Neural cell (in vitro differentiated cells): ENCODE measurements around the gene SEMA3B.

ENCODE experiments used
- CTCF ChIP-seq: fragments of 450-650 bp; IDR thresholded peaks from 2 replicates; pipeline ENCODE4 v1.5.1; 2014; ENCODE audit warnings: antibody characterized with exemption, mild to moderate bottlenecking, moderate library complexity; ENCODE audit not compliant: poor library complexity, severe bottlenecking
- EP300 ChIP-seq: fragments of 450-650 bp; conservative IDR thresholded peaks from 2 replicates; pipeline ENCODE4 v1.6.1; 2014; ENCODE audit warnings: antibody characterized with exemption, mild to moderate bottlenecking, moderate library complexity; ENCODE audit not compliant: poor library complexity, severe bottlenecking
- EZH2 ChIP-seq: fragments of 200-600, 300-800 bp; shearing (Covaris generic), sonication (generic); IDR thresholded peaks from 2 replicates; pipeline ENCODE4 v1.6.1; 2014; ENCODE audit warnings: antibody characterized with exemption, low read length, borderline replicate concordance, mild to moderate bottlenecking; ENCODE audit not compliant: insufficient read depth, poor library complexity, severe bottlenecking
- MXI1 ChIP-seq: fragments of 450-650 bp; conservative IDR thresholded peaks from 2 replicates; pipeline ENCODE4 v1.6.1; 2014; ENCODE audit warnings: antibody characterized with exemption, mild to moderate bottlenecking; ENCODE audit not compliant: poor library complexity, severe bottlenecking
- POLR2AphosphoS5 ChIP-seq: IDR thresholded peaks from 2 replicates; pipeline ENCODE4 v1.6.1; 2012
- RAD21 ChIP-seq: fragments of 450-650 bp; conservative IDR thresholded peaks from 2 replicates; pipeline ENCODE4 v1.6.1; 2014; ENCODE audit warnings: antibody characterized with exemption, mild to moderate bottlenecking, moderate library complexity
- SMC3 ChIP-seq: fragments of 450-650 bp; conservative IDR thresholded peaks from 2 replicates; pipeline ENCODE4 v1.6.1; 2014; ENCODE audit warnings: antibody characterized with exemption, mild to moderate bottlenecking, moderate library complexity; ENCODE audit not compliant: poor library complexity
- TAF1 ChIP-seq: IDR thresholded peaks from 2 replicates; pipeline ENCODE4 v1.6.1; 2012; ENCODE audit warnings: low read depth
- TF ChIP-seq, protein P1 (sequence below): IDR thresholded peaks from 2 replicates; pipeline ENCODE4 v1.6.1; 2012; ENCODE audit warnings: borderline replicate concordance

- TF ChIP-seq RAD21: no peak
- TF ChIP-seq CTCF: no peak
- no peak for TF ChIP-seq TAF1
- no peak for TF ChIP-seq MXI1
- TF ChIP-seq, protein P1, sequence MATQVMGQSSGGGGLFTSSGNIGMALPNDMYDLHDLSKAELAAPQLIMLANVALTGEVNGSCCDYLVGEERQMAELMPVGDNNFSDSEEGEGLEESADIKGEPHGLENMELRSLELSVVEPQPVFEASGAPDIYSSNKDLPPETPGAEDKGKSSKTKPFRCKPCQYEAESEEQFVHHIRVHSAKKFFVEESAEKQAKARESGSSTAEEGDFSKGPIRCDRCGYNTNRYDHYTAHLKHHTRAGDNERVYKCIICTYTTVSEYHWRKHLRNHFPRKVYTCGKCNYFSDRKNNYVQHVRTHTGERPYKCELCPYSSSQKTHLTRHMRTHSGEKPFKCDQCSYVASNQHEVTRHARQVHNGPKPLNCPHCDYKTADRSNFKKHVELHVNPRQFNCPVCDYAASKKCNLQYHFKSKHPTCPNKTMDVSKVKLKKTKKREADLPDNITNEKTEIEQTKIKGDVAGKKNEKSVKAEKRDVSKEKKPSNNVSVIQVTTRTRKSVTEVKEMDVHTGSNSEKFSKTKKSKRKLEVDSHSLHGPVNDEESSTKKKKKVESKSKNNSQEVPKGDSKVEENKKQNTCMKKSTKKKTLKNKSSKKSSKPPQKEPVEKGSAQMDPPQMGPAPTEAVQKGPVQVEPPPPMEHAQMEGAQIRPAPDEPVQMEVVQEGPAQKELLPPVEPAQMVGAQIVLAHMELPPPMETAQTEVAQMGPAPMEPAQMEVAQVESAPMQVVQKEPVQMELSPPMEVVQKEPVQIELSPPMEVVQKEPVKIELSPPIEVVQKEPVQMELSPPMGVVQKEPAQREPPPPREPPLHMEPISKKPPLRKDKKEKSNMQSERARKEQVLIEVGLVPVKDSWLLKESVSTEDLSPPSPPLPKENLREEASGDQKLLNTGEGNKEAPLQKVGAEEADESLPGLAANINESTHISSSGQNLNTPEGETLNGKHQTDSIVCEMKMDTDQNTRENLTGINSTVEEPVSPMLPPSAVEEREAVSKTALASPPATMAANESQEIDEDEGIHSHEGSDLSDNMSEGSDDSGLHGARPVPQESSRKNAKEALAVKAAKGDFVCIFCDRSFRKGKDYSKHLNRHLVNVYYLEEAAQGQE: no peak
- no peak for TF ChIP-seq EZH2
- no peak for TF ChIP-seq EP300
- no peak for TF ChIP-seq POLR2AphosphoS5
- no peak for TF ChIP-seq SMC3
Observed at GRCh38 chr3:50221411-50222168, 47.4 kb upstream of the SEMA3B start.
